IPS-18c (cell line): ENCODE measurements around the gene FAM72B.
A peak's percentile ranks its signal among the peaks of the same experiment; 100 is the strongest.
"Not testable (repeated sequence)": the region's sequence is repeated elsewhere in the genome, so short reads cannot be mapped to it uniquely, and the experiment has no call there.

Source experiments
- H3K4me3 ChIP-seq: 2 replicates; pipeline ENCODE4 v1.7.0; 2013; ENCODE audit warnings: low read depth, mild to moderate bottlenecking, low read length, moderate library complexity; ENCODE audit not compliant: insufficient read depth
- H3K9me3 ChIP-seq: one replicate; pipeline ENCODE4 v1.6.1; 2013; ENCODE audit warnings: mild to moderate bottlenecking, low read length, moderate library complexity; ENCODE audit not compliant: control insufficient read depth, insufficient read depth

Gene FAM72B

GRCh38 chr1:121184290-121185127 lies at the start of gene FAM72B, which contains the start of gene SRGAP2C:
Gene FAM72B (minus strand): TSS chr1:121184340. CDS start chr1:121183489, 851 bp downstream.
Gene SRGAP2C (plus strand): TSS chr1:121184975. CDS start chr1:121187447, 2,472 bp downstream.
- peak within 1 kb of the TSS; percentile 40; the same call in 1 of the 2 replicates for H3K4me3 ChIP-seq
- not testable (repeated sequence) for H3K9me3 ChIP-seq

- not testable (repeated sequence) for H3K9me3 ChIP-seq, H3K4me3 ChIP-seq
Observed at GRCh38 chr1:121232445-121233125, 48.4 kb upstream of the FAM72B start.

GRCh38 chr1:121230636-121231035 lies 46.5 kb upstream of the FAM72B start:
- not testable (repeated sequence) for H3K9me3 ChIP-seq

GRCh38 chr1:121227544-121228330 lies 43.6 kb upstream of the FAM72B start:
- not testable (repeated sequence) for H3K4me3 ChIP-seq, H3K9me3 ChIP-seq

More at GRCh38 chr1:121230636-121231035, 46.5 kb upstream of the FAM72B start:
- H3K4me3 ChIP-seq = not testable (repeated sequence)

- not testable (repeated sequence) for H3K9me3 ChIP-seq, H3K4me3 ChIP-seq
Observed at GRCh38 chr1:121226925-121227324, 42.8 kb upstream of the FAM72B start.

- H3K4me3 ChIP-seq, H3K9me3 ChIP-seq: not testable (repeated sequence)
Observed at GRCh38 chr1:121226295-121226904, 42.3 kb upstream of the FAM72B start.

GRCh38 chr1:121224714-121225113 lies 40.6 kb upstream of the FAM72B start:
- not testable (repeated sequence) for H3K9me3 ChIP-seq, H3K4me3 ChIP-seq

- not testable (repeated sequence) for H3K4me3 ChIP-seq, H3K9me3 ChIP-seq
Observed at GRCh38 chr1:121221770-121222169, 37.6 kb upstream of the FAM72B start.

- H3K9me3 ChIP-seq, H3K4me3 ChIP-seq: not testable (repeated sequence)
Observed at GRCh38 chr1:121216676-121217075, 32.5 kb upstream of the FAM72B start.

- not testable (repeated sequence) for H3K4me3 ChIP-seq
Observed at GRCh38 chr1:121215699-121216417, 31.7 kb upstream of the FAM72B start.

GRCh38 chr1:121214544-121215156 lies 30.5 kb upstream of the FAM72B start:
- H3K9me3 ChIP-seq, H3K4me3 ChIP-seq: not testable (repeated sequence)

More at GRCh38 chr1:121215699-121216417, 31.7 kb upstream of the FAM72B start:
- H3K9me3 ChIP-seq = not testable (repeated sequence)

- H3K4me3 ChIP-seq, H3K9me3 ChIP-seq: not testable (repeated sequence)
Observed at GRCh38 chr1:121213491-121213890, 29.4 kb upstream of the FAM72B start.

- H3K9me3 ChIP-seq, H3K4me3 ChIP-seq: not testable (repeated sequence)
Observed at GRCh38 chr1:121210778-121211177, 26.6 kb upstream of the FAM72B start.

GRCh38 chr1:121208375-121208774 lies 24.2 kb upstream of the FAM72B start:
- not testable (repeated sequence) for H3K4me3 ChIP-seq

GRCh38 chr1:121207328-121207727 lies 23.2 kb upstream of the FAM72B start:
- H3K4me3 ChIP-seq, H3K9me3 ChIP-seq: not testable (repeated sequence)

More at GRCh38 chr1:121208375-121208774, 24.2 kb upstream of the FAM72B start:
- not testable (repeated sequence) for H3K9me3 ChIP-seq
